K562 (cell line): ENCODE data around the gene ZGLP1. TPM values are rescaled to one million over a fixed set of nuclear protein-coding genes. Genes with fewer than 3 reads are reported as not detected.

ENCODE experiments used
- ARHGAP35 ChIP-seq: fragments of 450-650 bp; IDR thresholded peaks from 2 replicates; pipeline ENCODE4 v1.6.1; 2018; ENCODE audit not compliant: partially characterized antibody
- CBX3 ChIP-seq, 2 experiments: IDR thresholded peaks; 1 replicate in 1 of 2; 2 replicates in 1 of 2; pipeline ENCODE4 v1.6.1; 2012; ENCODE audit warnings: inconsistent platforms in 2 of 2, low read length in 2 of 2, borderline replicate concordance in 1 of 2, control low read depth in 1 of 2
- CEBPZ ChIP-seq: fragments of 150-350 bp; IDR thresholded peaks from 2 replicates; pipeline ENCODE4 v1.6.1; 2014; ENCODE audit warnings: low read depth, mild to moderate bottlenecking, low read length, borderline replicate concordance
- CHD1 ChIP-seq: fragments of 200-600 bp; sonication (generic); IDR thresholded peaks from one replicate; pipeline ENCODE4 v1.6.1; 2012; ENCODE audit warnings: mild to moderate bottlenecking, moderate library complexity, low read length, inconsistent platforms
- DNMT1 ChIP-seq: fragments of 450-650 bp; IDR thresholded peaks from 2 replicates; pipeline ENCODE4 v1.6.1; 2016; ENCODE audit warnings: antibody characterized with exemption, mild to moderate bottlenecking
- ELF4 ChIP-seq: fragments of 450-650 bp; formaldehyde crosslinking; IDR thresholded peaks from 2 replicates; pipeline ENCODE4 v1.4.0; 2022; ENCODE audit warnings: missing genetic modification characterization
- ERF ChIP-seq: fragments of 450-650 bp; formaldehyde crosslinking; IDR thresholded peaks from 2 replicates; pipeline ENCODE4 v1.4.0; 2020; ENCODE audit warnings: mild to moderate bottlenecking, mixed read lengths
- HBP1 ChIP-seq: fragments of 450-650 bp; formaldehyde crosslinking; IDR thresholded peaks from 2 replicates; pipeline ENCODE4 v1.4.0; 2022; ENCODE audit warnings: missing genetic modification characterization
- HDAC1 ChIP-seq, 2 experiments: fragments of 450-650 bp; IDR thresholded peaks; 2 replicates each; pipeline ENCODE4 v1.6.1; 2016 to 2017; ENCODE audit warnings: inconsistent platforms in 1 of 2, mild to moderate bottlenecking in 1 of 2, moderate library complexity in 1 of 2
- HMGN3 ChIP-seq: IDR thresholded peaks from 2 replicates; pipeline ENCODE4 v1.6.1; 2011; ENCODE audit warnings: borderline replicate concordance, low read depth, mild to moderate bottlenecking, mixed read lengths, low read length; ENCODE audit not compliant: insufficient read length; ENCODE audit errors: extremely low read depth
- KDM2B ChIP-seq: fragments of 250-450 bp; sonication (Bioruptor Pico); IDR thresholded peaks from 2 replicates; pipeline ENCODE4 v1.8.0; 2021; ENCODE audit warnings: mild to moderate bottlenecking, moderate library complexity
- MCM5 ChIP-seq: fragments of 450-650 bp; IDR thresholded peaks from 2 replicates; pipeline ENCODE4 v1.6.1; 2016; ENCODE audit warnings: low read depth
- NBN ChIP-seq: fragments of 450-650 bp; IDR thresholded peaks from 2 replicates; pipeline ENCODE4 v1.6.1; 2016; ENCODE audit warnings: low read depth, mild to moderate bottlenecking
- OTX1 ChIP-seq: fragments of 450-650 bp; formaldehyde crosslinking; IDR thresholded peaks from 2 replicates; pipeline ENCODE4 v1.4.0; 2022; ENCODE audit warnings: mild to moderate bottlenecking
- POLR2AphosphoS5 ChIP-seq: IDR thresholded peaks from 2 replicates; pipeline ENCODE4 v1.6.1; 2011; ENCODE audit warnings: mild to moderate bottlenecking, low read depth, low read length, moderate library complexity; ENCODE audit not compliant: control insufficient read depth, insufficient read depth
- PRMT5 ChIP-seq: sonication (generic); formaldehyde crosslinking; IDR thresholded peaks from 2 replicates; pipeline ENCODE4 v1.5.0; 2020; ENCODE audit warnings: missing genetic modification reagents
- SOX6 ChIP-seq: fragments of 450-650 bp; IDR thresholded peaks from 2 replicates; pipeline ENCODE4 v1.6.1; 2014; ENCODE audit warnings: mild to moderate bottlenecking
- TARDBP ChIP-seq: fragments of 450-650 bp; IDR thresholded peaks from 2 replicates; pipeline ENCODE4 v1.6.1; 2016
- TRIM24 ChIP-seq, 2 experiments: fragments of 450-650 bp; IDR thresholded peaks; 2 replicates each; pipeline ENCODE4 v1.6.1; 2016
- ZEB2 ChIP-seq: fragments of 450-650 bp; IDR thresholded peaks from 2 replicates; pipeline ENCODE4 v1.6.1; 2016
- polyA plus RNA-seq, 8 experiments: library from polyadenylated mRNA; depleted of rRNA in 4 of 8; stranded (reverse) in 5 of 8; unstranded in 3 of 8; fragments of >200 nt; fragmentation: Nextera tagmentation in 2 of 8; fragmentation: Illumina TruSeq in 1 of 8; extraction: Ambion mirVana in 2 of 8; extraction: Trizol in 1 of 8; gene quantifications; 2 replicates each; pipeline versions ENCODE4 v1.2.1 to v1.2.3, GENCODE V29; 2011 to 2014; ENCODE audit warnings: inconsistent platforms in 1 of 8, missing spikeins in 1 of 8
- total RNA-seq, 7 experiments: library from RNA; depleted of rRNA in 6 of 7; stranded (reverse); fragments of >200 nt in 6 of 7; fragmentation: Illumina TruSeq in 2 of 7; extraction: Trizol in 2 of 7; gene quantifications; 2 replicates each; pipeline versions ENCODE4 v1.2.1 to v1.2.3, GENCODE V29; 2011 to 2021; ENCODE audit warnings: low replicate concordance in 1 of 7
- TF ChIP-seq, protein P1 (sequence below), 2 experiments: IDR thresholded peaks in 1 of 2; conservative IDR thresholded peaks in 1 of 2; 2 replicates each; pipeline ENCODE4 v1.6.1; 2016; ENCODE audit warnings: low read depth in 2 of 2, mild to moderate bottlenecking in 1 of 2, missing compliant biosample characterization in 1 of 2, missing genetic modification characterization in 1 of 2, moderate library complexity in 1 of 2

The ZGLP1 gene
- total and polyA plus RNA-seq, 9 of the 15 experiments (the other 6 are each of a cell fraction or from before 2014, with no cell fraction given) = 0.24 to 4.5 (median 2.2) TPM

GRCh38 chr19:10332965-10333757 lies 23.5 kb upstream of the ZGLP1 start, which contains the start of gene RAVER1 (continued):
- TF ChIP-seq, protein P1, sequence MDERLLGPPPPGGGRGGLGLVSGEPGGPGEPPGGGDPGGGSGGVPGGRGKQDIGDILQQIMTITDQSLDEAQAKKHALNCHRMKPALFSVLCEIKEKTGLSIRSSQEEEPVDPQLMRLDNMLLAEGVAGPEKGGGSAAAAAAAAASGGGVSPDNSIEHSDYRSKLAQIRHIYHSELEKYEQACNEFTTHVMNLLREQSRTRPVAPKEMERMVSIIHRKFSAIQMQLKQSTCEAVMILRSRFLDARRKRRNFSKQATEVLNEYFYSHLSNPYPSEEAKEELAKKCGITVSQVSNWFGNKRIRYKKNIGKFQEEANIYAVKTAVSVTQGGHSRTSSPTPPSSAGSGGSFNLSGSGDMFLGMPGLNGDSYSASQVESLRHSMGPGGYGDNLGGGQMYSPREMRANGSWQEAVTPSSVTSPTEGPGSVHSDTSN (CRISPR knock-in tag; IDR thresholded peaks at IDR 0.05; ENCODE audit: low read depth) = no peak
- TF ChIP-seq, protein P1 (tag; conservative IDR thresholded peaks at IDR 0.05; ENCODE audit: low read depth) = no peak
- no peak for TF ChIP-seq HBP1
- TF ChIP-seq POLR2AphosphoS5 = peak; percentile 94
- TF ChIP-seq SOX6 = 0 out of 2 replicates have a peak, but pooled peaks have one; percentile 9
- no peak for TF ChIP-seq CEBPZ
- peak; percentile 38 for TF ChIP-seq CHD1
- no peak for TF ChIP-seq KDM2B
- no peak for TF ChIP-seq ARHGAP35
- TF ChIP-seq TRIM24 (IDR thresholded peaks at IDR 0.05) = peak in 1 of 2 experiments; percentile 68; a peak in 2 of 4 replicates
- 0 out of 2 replicates have a peak, but pooled peaks have one; percentile 72 for TF ChIP-seq ERF (CRISPR knock-in tag)
- TF ChIP-seq ELF4 (CRISPR knock-in tag) = 0 out of 2 replicates have a peak, but pooled peaks have one; percentile 63
- peak; percentile 52; the same call in 1 of the 2 replicates for TF ChIP-seq ZEB2
- 0 out of 2 replicates have a peak, but pooled peaks have one; percentile 35 for TF ChIP-seq TARDBP
- TF ChIP-seq PRMT5 (CRISPR knock-in tag) = peak; percentile 90
- TF ChIP-seq HDAC1 (IDR thresholded peaks at IDR 0.05) = peak in 1 of 2 experiments; percentile 98; a peak in 2 of 4 replicates
- no peak for TF ChIP-seq MCM5
- 0 out of 3 replicates have a peak, but pooled peaks of 1 of the 2 experiments have one; percentile 22 for TF ChIP-seq CBX3 (IDR thresholded peaks at IDR 0.05; ENCODE audit: borderline replicate concordance in 1 of 2, low read length in 2 of 2)
- TF ChIP-seq DNMT1 = 0 out of 2 replicates have a peak, but pooled peaks have one; percentile 63
- TF ChIP-seq HMGN3 = peak; percentile 90
- peak; percentile 42; the same call in 1 of the 2 replicates for TF ChIP-seq OTX1 (CRISPR knock-in tag)
- TF ChIP-seq NBN = no peak
